ENCODE results near the gene DOK6. TPM values are rescaled to one million over a fixed set of nuclear protein-coding genes. Genes with fewer than 3 reads are reported as not detected.

Gene DOK6
- total and polyA plus RNA-seq, 2 donors (not counting 1 experiment from before 2014, with no cell fraction given) = not detected

DNA sequence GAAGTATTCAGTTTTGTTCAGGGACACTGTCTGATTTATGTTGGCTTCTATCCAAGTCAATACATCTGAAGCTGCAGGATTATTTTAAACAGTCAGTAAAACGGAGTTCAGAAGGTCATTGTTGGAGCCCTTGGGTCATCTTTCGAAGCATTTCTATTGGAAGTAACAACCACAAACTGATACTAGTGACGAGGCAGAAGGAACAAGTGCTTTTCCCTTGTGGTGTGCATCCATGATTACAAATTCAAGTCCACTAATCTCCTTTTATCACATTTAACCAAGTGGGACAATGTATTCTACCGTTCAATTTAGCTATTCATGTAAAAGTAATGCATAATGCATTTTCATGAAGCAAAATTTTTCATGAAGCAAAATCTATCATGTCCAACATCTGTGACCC, 470.0 kb downstream of the DOK6 start:
- Mint-ChIP-seq H3K27me3 (no peaks in the 10 kb centered on the region), H3K4me3 (no peak overlapping the region), H3K27ac (no peak overlapping the region), H3K9me3 (ENCODE audit: insufficient read depth) (no peaks in the 10 kb centered on the region), H3K4me1 (no peaks in the 10 kb centered on the region)
- CTCF ChIA-PET = no interaction called here
- no peak for DNase-seq
- intact Hi-C loops (cut with micrococcal nuclease) = no loop called here
- Histone ChIP-seq H3K9ac (ENCODE audit: low read length) (no peak overlapping the region), H3K36me3 (replicated peaks in 1 of 2; ENCODE audit: control extremely low read depth in 1 of 2, control insufficient read depth in 1 of 2, extremely low read depth in 1 of 2, insufficient read depth in 2 of 2, low read length in 1 of 2) (no peaks in the 10 kb centered on the region), H4K20me1 (ENCODE audit: control insufficient read depth, insufficient read depth, low read length, poor library complexity, severe bottlenecking) (no peaks in the 10 kb centered on the region), H3K9me3 (ENCODE audit: control extremely low read depth in 1 of 3, control insufficient read depth in 2 of 3, insufficient read depth in 1 of 3, low read length in 2 of 3) (no peaks in the 10 kb centered on the region), H3K27me3 (replicated peaks in 1 of 4; ENCODE audit: control extremely low read depth in 1 of 4, control insufficient read depth in 3 of 4, insufficient read depth in 4 of 4, low read length in 3 of 4) (no peaks in the 10 kb centered on the region), H3K4me1 (ENCODE audit: control insufficient read depth in 2 of 2, insufficient read depth in 2 of 2, low read length in 2 of 2) (no peaks in the 10 kb centered on the region), H2AFZ (ENCODE audit: insufficient read depth, low read depth, low read length, poor library complexity, severe bottlenecking) (no peak overlapping the region), H3K27ac (ENCODE audit: low read length in 2 of 2) (no peak overlapping the region), H3K79me2 (ENCODE audit: control insufficient read depth, insufficient read depth, low read length) (no peaks in the 10 kb centered on the region), H3K4me3 (ENCODE audit: control extremely low read depth in 1 of 5, extremely low read depth in 1 of 5, insufficient read depth in 1 of 5, low read depth in 2 of 5, low read length in 4 of 5) (no peak overlapping the region), H3K4me2 (replicated peaks; ENCODE audit: low read depth, low read length, poor library complexity, severe bottlenecking) (no peak overlapping the region)
- ATAC-seq (ENCODE audit: low read depth) = no peak
- WGBS (ENCODE audit: insufficient coverage) = 100% methylated on average over 3 of the region's 4 CpGs
- no peak for TF ChIP-seq CTCF (IDR thresholded peaks at IDR 0.05)
- no peak for TF ChIP-seq EZH2 (IDR thresholded peaks at IDR 0.05; ENCODE audit: borderline replicate concordance, insufficient read depth, low read depth, low read length, poor library complexity, severe bottlenecking)
- POLR2A ChIA-PET = no interaction called here

DNA sequence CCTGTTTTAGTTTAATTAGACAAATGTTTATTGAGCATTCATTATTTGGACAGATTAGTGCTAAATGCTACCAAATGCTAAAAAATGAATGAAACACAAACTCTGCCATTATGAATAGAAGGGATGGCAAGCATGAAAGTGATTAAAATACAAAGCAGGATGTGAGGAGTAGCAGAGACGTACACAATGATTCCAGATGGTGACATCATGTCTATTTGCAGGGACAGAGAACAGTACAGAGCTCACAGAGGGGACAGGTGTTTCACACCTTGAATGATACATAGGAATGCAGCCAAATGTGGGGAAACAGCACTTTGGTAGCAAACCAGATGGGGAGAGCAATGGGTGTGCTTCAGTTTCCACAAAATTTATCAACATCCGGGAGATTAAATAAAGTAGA, 470.7 kb downstream of the DOK6 start:
- H2AFZ ChIP-seq (ENCODE audit: insufficient read depth, low read depth, low read length, poor library complexity, severe bottlenecking) = no peak overlapping the region
- H3K4me1 Mint-ChIP-seq = no peaks in the 10 kb centered on the region

More for the DNA sequence above, 470.7 kb downstream of the DOK6 start:
- no peak for DNase-seq
- Histone ChIP-seq H3K4me1 (ENCODE audit: control insufficient read depth in 2 of 2, insufficient read depth in 2 of 2, low read length in 2 of 2) (no peaks in the 10 kb centered on the region), H4K20me1 (ENCODE audit: control insufficient read depth, insufficient read depth, low read length, poor library complexity, severe bottlenecking) (no peaks in the 10 kb centered on the region), H3K9ac (ENCODE audit: low read length) (no peak overlapping the region), H3K79me2 (ENCODE audit: control insufficient read depth, insufficient read depth, low read length) (no peaks in the 10 kb centered on the region), H3K4me3 (ENCODE audit: control extremely low read depth in 1 of 5, extremely low read depth in 1 of 5, insufficient read depth in 1 of 5, low read depth in 2 of 5, low read length in 4 of 5) (no peak overlapping the region), H3K9me3 (ENCODE audit: control extremely low read depth in 1 of 3, control insufficient read depth in 2 of 3, insufficient read depth in 1 of 3, low read length in 2 of 3) (no peaks in the 10 kb centered on the region), H3K27me3 (replicated peaks in 1 of 4; ENCODE audit: control extremely low read depth in 1 of 4, control insufficient read depth in 3 of 4, insufficient read depth in 4 of 4, low read length in 3 of 4) (no peaks in the 10 kb centered on the region), H3K27ac (ENCODE audit: low read length in 2 of 2) (no peak overlapping the region), H3K36me3 (replicated peaks in 1 of 2; ENCODE audit: control extremely low read depth in 1 of 2, control insufficient read depth in 1 of 2, extremely low read depth in 1 of 2, insufficient read depth in 2 of 2, low read length in 1 of 2) (no peaks in the 10 kb centered on the region), H3K4me2 (replicated peaks; ENCODE audit: low read depth, low read length, poor library complexity, severe bottlenecking) (no peak overlapping the region)
- POLR2A ChIA-PET = no interaction called here
- intact Hi-C loops (cut with micrococcal nuclease) = no loop called here
- 100% methylated on average over 1 of the region's 2 CpGs for WGBS (ENCODE audit: insufficient coverage)
- Mint-ChIP-seq H3K9me3 (ENCODE audit: insufficient read depth) (no peaks in the 10 kb centered on the region), H3K27me3 (no peaks in the 10 kb centered on the region), H3K27ac (no peak overlapping the region), H3K4me3 (no peak overlapping the region)
- CTCF ChIA-PET = no interaction called here
- TF ChIP-seq CTCF (IDR thresholded peaks at IDR 0.05) (no peak), EZH2 (IDR thresholded peaks at IDR 0.05; ENCODE audit: borderline replicate concordance, insufficient read depth, low read depth, low read length, poor library complexity, severe bottlenecking) (no peak)
- ATAC-seq (ENCODE audit: low read depth) = no peak

All from B cell (primary cell).